K562 (cell line): ENCODE measurements around the gene SRCAP. TPM values are rescaled to one million over a fixed set of nuclear protein-coding genes. Genes with fewer than 3 reads are reported as not detected.

Source experiments
- ADNP ChIP-seq: fragments of 200-800 bp; sonication (Bioruptor generic); IDR thresholded peaks from 2 replicates; pipeline ENCODE4 v1.6.1; 2016; ENCODE audit warnings: missing genetic modification characterization, missing compliant biosample characterization
- BRCA1 ChIP-seq, 2 experiments: fragments of 450-650 bp in 1 of 2; sonication (generic) in 1 of 2; formaldehyde crosslinking in 1 of 2; IDR thresholded peaks; 2 replicates each; pipeline versions ENCODE4 v1.5.0 to v1.6.1; 2017 to 2020; ENCODE audit warnings: mild to moderate bottlenecking in 1 of 2, missing genetic modification reagents in 1 of 2
- CEBPB ChIP-seq: fragments of 450-650 bp; IDR thresholded peaks from 2 replicates; pipeline ENCODE4 v1.6.1; 2016; ENCODE audit warnings: missing genetic modification characterization, missing compliant biosample characterization
- CREBBP ChIP-seq: IDR thresholded peaks from one replicate; pipeline ENCODE4 v1.6.1; 2012; ENCODE audit warnings: low read depth, mild to moderate bottlenecking, control low read depth, inconsistent platforms, low read length
- DPF2 ChIP-seq: fragments of 450-650 bp; IDR thresholded peaks from 2 replicates; pipeline ENCODE4 v1.6.1; 2016
- HMG20B ChIP-seq: fragments of 250-450 bp; sonication (Bioruptor Pico); IDR thresholded peaks from 2 replicates; pipeline ENCODE4 v1.5.0; 2021; ENCODE audit warnings: mild to moderate bottlenecking
- KDM4B ChIP-seq, 2 experiments: fragments of 450-650 bp in 1 of 2; sonication (generic) in 1 of 2; IDR thresholded peaks; 2 replicates each; pipeline ENCODE4 v1.6.1; 2016 to 2017; ENCODE audit warnings: borderline replicate concordance in 2 of 2, antibody characterized with exemption in 1 of 2, low read depth in 1 of 2, mild to moderate bottlenecking in 1 of 2
- NFRKB ChIP-seq: fragments of 450-650 bp; IDR thresholded peaks from 2 replicates; pipeline ENCODE4 v1.6.1; 2016; ENCODE audit warnings: low read depth
- PML ChIP-seq: IDR thresholded peaks from 2 replicates; pipeline ENCODE4 v1.6.1; 2012; ENCODE audit warnings: low read length, inconsistent platforms
- POLR2A ChIP-seq: fragments of 450-650 bp; conservative IDR thresholded peaks from 2 replicates; pipeline ENCODE4 v1.6.1; 2016
- RBBP5 ChIP-seq: fragments of 200-600 bp; sonication (generic); IDR thresholded peaks from 2 replicates; pipeline ENCODE4 v1.6.1; 2012; ENCODE audit warnings: borderline replicate concordance, mild to moderate bottlenecking, low read length, control low read depth, inconsistent platforms; ENCODE audit not compliant: insufficient read depth, poor library complexity, severe bottlenecking
- TCF7L2 ChIP-seq: fragments of 150-350 bp; IDR thresholded peaks from 2 replicates; pipeline ENCODE4 v1.6.1; 2016; ENCODE audit warnings: low read depth, mild to moderate bottlenecking, low read length, moderate library complexity
- TRIM28 ChIP-seq: fragments of 450-650 bp; IDR thresholded peaks from 2 replicates; pipeline ENCODE4 v1.6.1; 2017
- XRCC3 ChIP-seq: fragments of 450-650 bp; IDR thresholded peaks from 2 replicates; pipeline ENCODE4 v1.6.1; 2017; ENCODE audit warnings: mild to moderate bottlenecking, moderate library complexity
- XRCC4 ChIP-seq: IDR thresholded peaks from one replicate; pipeline ENCODE4 v1.6.1; 2011; ENCODE audit not compliant: insufficient read depth, insufficient read length; ENCODE audit errors: extremely low read depth
- ZBTB17 ChIP-seq: fragments of 450-650 bp; formaldehyde crosslinking; IDR thresholded peaks from 2 replicates; pipeline ENCODE4 v1.4.0; 2020; ENCODE audit warnings: mild to moderate bottlenecking
- ZNF3 ChIP-seq: fragments of 250-450 bp; sonication (Bioruptor Pico); IDR thresholded peaks from 2 replicates; pipeline ENCODE4 v1.5.0; 2021; ENCODE audit warnings: mild to moderate bottlenecking, moderate library complexity
- polyA plus RNA-seq, 8 experiments: library from polyadenylated mRNA; depleted of rRNA in 4 of 8; stranded (reverse) in 5 of 8; unstranded in 3 of 8; fragments of >200 nt; fragmentation: Nextera tagmentation in 2 of 8; fragmentation: Illumina TruSeq in 1 of 8; extraction: Ambion mirVana in 2 of 8; extraction: Trizol in 1 of 8; gene quantifications; 2 replicates each; pipeline versions ENCODE4 v1.2.1 to v1.2.3, GENCODE V29; 2011 to 2014; ENCODE audit warnings: inconsistent platforms in 1 of 8, missing spikeins in 1 of 8
- total RNA-seq, 7 experiments: library from RNA; depleted of rRNA in 6 of 7; stranded (reverse); fragments of >200 nt in 6 of 7; fragmentation: Illumina TruSeq in 2 of 7; extraction: Trizol in 2 of 7; gene quantifications; 2 replicates each; pipeline versions ENCODE4 v1.2.1 to v1.2.3, GENCODE V29; 2011 to 2021; ENCODE audit warnings: low replicate concordance in 1 of 7
- TF ChIP-seq, protein P1 (sequence below): fragments of 250-450 bp; sonication (Bioruptor Pico); IDR thresholded peaks from 2 replicates; pipeline ENCODE4 v1.5.1; 2021; ENCODE audit warnings: mild to moderate bottlenecking
- TF ChIP-seq, protein P2 (sequence below): conservative IDR thresholded peaks from 2 replicates; pipeline ENCODE4 v1.6.1; 2011; ENCODE audit warnings: low read depth, mild to moderate bottlenecking, low read length; ENCODE audit not compliant: control insufficient read depth
- TF ChIP-seq, protein P3 (sequence below): fragments of 250-450 bp; sonication (Bioruptor Pico); IDR thresholded peaks from 2 replicates; pipeline ENCODE4 v1.4.0; 2020; ENCODE audit warnings: borderline replicate concordance
- TF ChIP-seq, protein P4 (sequence below): sonication (generic); formaldehyde crosslinking; IDR thresholded peaks from 2 replicates; pipeline ENCODE4 v1.8.1; 2022; ENCODE audit warnings: missing genetic modification reagents
- TF ChIP-seq, protein P5 (sequence below): sonication (generic); formaldehyde crosslinking; IDR thresholded peaks from 2 replicates; pipeline ENCODE4 v1.8.0; 2022; ENCODE audit warnings: missing genetic modification reagents, mild to moderate bottlenecking, borderline replicate concordance

The SRCAP gene
- total and polyA plus RNA-seq, 9 of the 15 experiments (the other 6 are each of a cell fraction or from before 2014, with no cell fraction given), result 0.21 to 62.6 (median 5.8) TPM

DNA sequence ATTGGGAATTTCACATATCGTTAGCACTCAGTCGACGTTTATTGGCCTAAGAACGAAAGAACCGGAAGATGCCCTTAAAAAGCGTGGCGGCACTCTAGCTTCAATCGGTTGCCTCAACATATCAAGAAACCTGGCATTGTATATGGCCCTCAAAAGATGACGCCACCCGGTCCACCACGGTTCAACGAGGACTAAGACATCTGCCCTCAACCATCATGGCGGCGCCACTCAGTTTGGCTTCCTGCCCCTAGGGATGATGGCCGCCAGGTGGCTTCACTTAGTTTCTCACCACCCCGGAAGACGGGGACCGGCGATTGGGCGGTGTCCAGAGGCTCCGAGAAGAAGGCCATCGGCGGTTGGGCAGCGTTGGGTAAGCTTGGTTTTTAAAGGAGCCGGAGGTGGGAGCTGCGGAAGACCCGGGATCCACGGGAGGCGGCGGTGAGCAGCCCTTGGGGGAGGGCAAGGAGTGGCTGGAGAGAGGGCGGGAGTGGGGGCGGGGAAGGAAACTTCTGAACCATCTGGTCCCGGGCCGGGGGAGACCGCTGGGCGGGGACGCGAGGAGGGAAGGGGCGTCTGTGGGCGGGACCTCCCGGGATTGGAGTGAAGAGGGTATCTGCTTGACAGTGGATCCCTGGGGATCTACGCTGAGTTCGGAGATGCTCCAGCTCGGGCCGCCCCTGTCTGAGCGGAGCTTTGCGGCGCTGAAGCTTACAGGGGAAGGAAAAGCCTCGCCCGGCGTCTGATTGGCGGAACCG, 48.4 kb upstream of the SRCAP start, which contains the start of gene PRR14 (continued):
- TF ChIP-seq CEBPB (tag) (peak; percentile 49), NFRKB (peak; percentile 97), ADNP (no peak), ZNF3 (CRISPR knock-in tag) (no peak), TCF7L2 (no peak), HMG20B (CRISPR knock-in tag) (no peak), KDM4B (IDR thresholded peaks at IDR 0.05; ENCODE audit: borderline replicate concordance in 2 of 2, low read depth in 1 of 2) (no peak; a peak in 1 of 4 replicates), ZBTB17 (CRISPR knock-in tag) (no peak; the same call in 1 of the 2 replicates), BRCA1 (IDR thresholded peaks at IDR 0.05) (no peak), BRCA1 (CRISPR knock-in tag; IDR thresholded peaks at IDR 0.05) (no peak), TRIM28 (peak; percentile 31; the same call in 1 of the 2 replicates), CREBBP (no peak), PML (0 out of 2 replicates have a peak, but pooled peaks have one; percentile 4), XRCC3 (no peak), XRCC4 (no peak), POLR2A (peak; percentile 72; the same call in 1 of the 2 replicates), DPF2 (no peak), RBBP5 (no peak)
- TF ChIP-seq, protein P1, sequence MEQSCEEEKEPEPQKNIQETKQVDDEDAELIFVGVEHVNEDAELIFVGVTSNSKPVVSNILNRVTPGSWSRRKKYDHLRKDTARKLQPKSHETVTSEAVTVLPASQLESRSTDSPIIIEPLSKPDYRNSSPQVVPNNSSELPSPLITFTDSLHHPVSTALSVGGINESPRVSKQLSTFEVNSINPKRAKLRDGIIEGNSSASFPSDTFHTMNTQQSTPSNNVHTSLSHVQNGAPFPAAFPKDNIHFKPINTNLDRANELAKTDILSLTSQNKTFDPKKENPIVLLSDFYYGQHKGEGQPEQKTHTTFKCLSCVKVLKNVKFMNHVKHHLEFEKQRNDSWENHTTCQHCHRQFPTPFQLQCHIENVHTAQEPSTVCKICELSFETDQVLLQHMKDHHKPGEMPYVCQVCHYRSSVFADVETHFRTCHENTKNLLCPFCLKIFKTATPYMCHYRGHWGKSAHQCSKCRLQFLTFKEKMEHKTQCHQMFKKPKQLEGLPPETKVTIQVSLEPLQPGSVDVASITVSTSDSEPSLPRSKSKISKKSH (CRISPR knock-in tag), result no peak
- TF ChIP-seq, protein P2, sequence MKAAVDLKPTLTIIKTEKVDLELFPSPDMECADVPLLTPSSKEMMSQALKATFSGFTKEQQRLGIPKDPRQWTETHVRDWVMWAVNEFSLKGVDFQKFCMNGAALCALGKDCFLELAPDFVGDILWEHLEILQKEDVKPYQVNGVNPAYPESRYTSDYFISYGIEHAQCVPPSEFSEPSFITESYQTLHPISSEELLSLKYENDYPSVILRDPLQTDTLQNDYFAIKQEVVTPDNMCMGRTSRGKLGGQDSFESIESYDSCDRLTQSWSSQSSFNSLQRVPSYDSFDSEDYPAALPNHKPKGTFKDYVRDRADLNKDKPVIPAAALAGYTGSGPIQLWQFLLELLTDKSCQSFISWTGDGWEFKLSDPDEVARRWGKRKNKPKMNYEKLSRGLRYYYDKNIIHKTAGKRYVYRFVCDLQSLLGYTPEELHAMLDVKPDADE, result peak; percentile 82; the same call in 1 of the 2 replicates
- TF ChIP-seq, protein P3, sequence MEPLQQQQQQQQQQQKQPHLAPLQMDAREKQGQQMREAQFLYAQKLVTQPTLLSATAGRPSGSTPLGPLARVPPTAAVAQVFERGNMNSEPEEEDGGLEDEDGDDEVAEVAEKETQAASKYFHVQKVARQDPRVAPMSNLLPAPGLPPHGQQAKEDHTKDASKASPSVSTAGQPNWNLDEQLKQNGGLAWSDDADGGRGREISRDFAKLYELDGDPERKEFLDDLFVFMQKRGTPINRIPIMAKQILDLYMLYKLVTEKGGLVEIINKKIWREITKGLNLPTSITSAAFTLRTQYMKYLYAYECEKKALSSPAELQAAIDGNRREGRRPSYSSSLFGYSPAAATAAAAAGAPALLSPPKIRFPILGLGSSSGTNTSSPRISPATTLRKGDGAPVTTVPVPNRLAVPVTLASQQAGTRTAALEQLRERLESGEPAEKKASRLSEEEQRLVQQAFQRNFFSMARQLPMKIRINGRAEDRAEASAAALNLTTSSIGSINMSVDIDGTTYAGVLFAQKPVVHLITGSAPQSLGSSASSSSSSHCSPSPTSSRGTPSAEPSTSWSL (CRISPR knock-in tag), result no peak
- TF ChIP-seq, protein P4, sequence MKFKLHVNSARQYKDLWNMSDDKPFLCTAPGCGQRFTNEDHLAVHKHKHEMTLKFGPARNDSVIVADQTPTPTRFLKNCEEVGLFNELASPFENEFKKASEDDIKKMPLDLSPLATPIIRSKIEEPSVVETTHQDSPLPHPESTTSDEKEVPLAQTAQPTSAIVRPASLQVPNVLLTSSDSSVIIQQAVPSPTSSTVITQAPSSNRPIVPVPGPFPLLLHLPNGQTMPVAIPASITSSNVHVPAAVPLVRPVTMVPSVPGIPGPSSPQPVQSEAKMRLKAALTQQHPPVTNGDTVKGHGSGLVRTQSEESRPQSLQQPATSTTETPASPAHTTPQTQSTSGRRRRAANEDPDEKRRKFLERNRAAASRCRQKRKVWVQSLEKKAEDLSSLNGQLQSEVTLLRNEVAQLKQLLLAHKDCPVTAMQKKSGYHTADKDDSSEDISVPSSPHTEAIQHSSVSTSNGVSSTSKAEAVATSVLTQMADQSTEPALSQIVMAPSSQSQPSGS (CRISPR knock-in tag), result no peak
- TF ChIP-seq, protein P5, sequence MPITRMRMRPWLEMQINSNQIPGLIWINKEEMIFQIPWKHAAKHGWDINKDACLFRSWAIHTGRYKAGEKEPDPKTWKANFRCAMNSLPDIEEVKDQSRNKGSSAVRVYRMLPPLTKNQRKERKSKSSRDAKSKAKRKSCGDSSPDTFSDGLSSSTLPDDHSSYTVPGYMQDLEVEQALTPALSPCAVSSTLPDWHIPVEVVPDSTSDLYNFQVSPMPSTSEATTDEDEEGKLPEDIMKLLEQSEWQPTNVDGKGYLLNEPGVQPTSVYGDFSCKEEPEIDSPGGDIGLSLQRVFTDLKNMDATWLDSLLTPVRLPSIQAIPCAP (CRISPR knock-in tag), result 0 out of 2 replicates have a peak, but pooled peaks have one; percentile 24
